ENCODE data around the gene CCDC68. TPM values are rescaled to one million over a fixed set of nuclear protein-coding genes. Genes with fewer than 3 reads are reported as not detected.

Gene CCDC68
- total and polyA plus RNA-seq, 3 donors from 2014 or later = 8.5 to 54.1 (median 35.7) TPM

- H3K27ac ChIP-seq = no peak overlapping the region
- DNase-seq = no peak
- H3K4me1 ChIP-seq = no peaks in the 10 kb centered on the region
- no peak overlapping the region for H3K4me3 ChIP-seq
- no peaks in the 10 kb centered on the region for H3K27me3 ChIP-seq
- H3K9me3 ChIP-seq = no peaks in the 10 kb centered on the region
- no peaks in the 10 kb centered on the region for H3K36me3 ChIP-seq (ENCODE audit: low read depth, missing control alignments)
- intact Hi-C loops (cut with DNase I; ENCODE audit: low total_unique reads) = no loop called here
- TF ChIP-seq POLR2A (IDR thresholded peaks at IDR 0.05) (no peak), CTCF (IDR thresholded peaks at IDR 0.05) (no peak)
These were observed 5.5 kb upstream of the CCDC68 start for GRCh38 chr18:54964741-54965140.

- WGBS, 2 donors = 88 to 91% methylated on average over 9 of the region's 9 CpGs
- TF ChIP-seq POLR2A (IDR thresholded peaks at IDR 0.05) (no peak), CTCF (IDR thresholded peaks at IDR 0.05) (no peak)
- DNase-seq = no peak
- Histone ChIP-seq H3K9me3 (no peaks in the 10 kb centered on the region), H3K4me1 (no peaks in the 10 kb centered on the region), H3K36me3 (ENCODE audit: low read depth, missing control alignments) (no peaks in the 10 kb centered on the region), H3K27me3 (no peaks in the 10 kb centered on the region), H3K4me3 (no peak overlapping the region), H3K27ac (no peak overlapping the region)
- intact Hi-C loops (cut with DNase I; ENCODE audit: low total_unique reads) = no loop called here
These were observed 3.8 kb upstream of the CCDC68 start for GRCh38 chr18:54962919-54963645.

GRCh38 chr18:54961868-54962267, 2.6 kb upstream of the CCDC68 start:
- Histone ChIP-seq H3K4me1 (peaks cover under 1% of the 10 kb centered on the region), H3K27ac (no peak overlapping the region), H3K4me3 (no peak overlapping the region), H3K9me3 (no peaks in the 10 kb centered on the region), H3K36me3 (ENCODE audit: low read depth, missing control alignments) (no peaks in the 10 kb centered on the region), H3K27me3 (no peaks in the 10 kb centered on the region)
- intact Hi-C loops (cut with DNase I; ENCODE audit: low total_unique reads) = no loop called here
- TF ChIP-seq CTCF (IDR thresholded peaks at IDR 0.05) = no peak
- whole genome bisulfite sequencing, 2 donors = 92 to 98% methylated on average over 4 of the region's 4 CpGs
- DNase-seq = no peak

- Histone ChIP-seq H3K4me3 (no peak overlapping the region), H3K36me3 (ENCODE audit: low read depth, missing control alignments) (no peaks in the 10 kb centered on the region), H3K27ac (no peak overlapping the region), H3K9me3 (no peaks in the 10 kb centered on the region), H3K27me3 (no peaks in the 10 kb centered on the region), H3K4me1 (peaks cover 5% of the 10 kb centered on the region)
- no peak for DNase-seq
- WGBS, 2 donors = 42 to 44% methylated on average over 2 of the region's 2 CpGs
- TF ChIP-seq POLR2A (IDR thresholded peaks at IDR 0.05) (no peak), CTCF (IDR thresholded peaks at IDR 0.05) (no peak)
- intact Hi-C loops (cut with DNase I; ENCODE audit: low total_unique reads) = no loop called here
These were observed 1.8 kb upstream of the CCDC68 start for GRCh38 chr18:54961016-54961423.

- TF ChIP-seq CTCF (IDR thresholded peaks at IDR 0.05) (no peak), POLR2A (IDR thresholded peaks at IDR 0.05) (no peak)
- Histone ChIP-seq H3K36me3 (ENCODE audit: low read depth, missing control alignments) (no peaks in the 10 kb centered on the region), H3K4me1 (peaks cover 8% of the 10 kb centered on the region), H3K9me3 (no peaks in the 10 kb centered on the region), H3K27ac (no peak overlapping the region), H3K27me3 (no peaks in the 10 kb centered on the region), H3K4me3 (no peak overlapping the region)
- WGBS, 2 donors = 39% methylated on average over 3 of the region's 3 CpGs
- no peak for DNase-seq
- intact Hi-C loops (cut with DNase I; ENCODE audit: low total_unique reads) = no loop called here
These were observed 936 bp upstream of the CCDC68 start for GRCh38 chr18:54960197-54960596.

Data from testis (tissue), 3 donors.